GM20000 (cell line): Measurements from ENCODE around the gene IL21.

Experiments used
- DNase-seq: peaks from one replicate; pipeline ENCODE4 v3.0.0; 2012; ENCODE audit warnings: low spot score
- CTCF ChIP-seq: IDR thresholded peaks from 2 replicates; pipeline ENCODE4 v1.5.1; 2012; ENCODE audit warnings: mild to moderate bottlenecking, control low read depth; ENCODE audit errors: extremely low read depth, missing control alignments

The IL21 gene

GRCh38 chr4:122633211-122633610 is 12.3 kb upstream of the IL21 start:
- no peak for DNase-seq
- TF ChIP-seq CTCF = no peak

GRCh38 chr4:122632396-122633143 is 11.7 kb upstream of the IL21 start:
- DNase-seq = peak; percentile 34
- no peak for TF ChIP-seq CTCF

- no peak for DNase-seq
These were observed 4.3 kb upstream of the IL21 start for GRCh38 chr4:122625156-122625555.

GRCh38 chr4:122624205-122624604 is 3.3 kb upstream of the IL21 start:
- no peak for DNase-seq
- TF ChIP-seq CTCF = no peak

More at GRCh38 chr4:122625156-122625555, 4.3 kb upstream of the IL21 start:
- no peak for TF ChIP-seq CTCF

- no peak for TF ChIP-seq CTCF
- no peak for DNase-seq
These were observed 2.8 kb upstream of the IL21 start for GRCh38 chr4:122623637-122624166.

- DNase-seq = no peak
- TF ChIP-seq CTCF = no peak
These were observed 1.5 kb upstream of the IL21 start for GRCh38 chr4:122622400-122622799.

- DNase-seq = no peak
- no peak for TF ChIP-seq CTCF
These were observed 1.3 kb downstream of the IL21 start for GRCh38 chr4:122619611-122620010.
